ENCODE results near the gene GPN2. TPM values are rescaled to one million over a fixed set of nuclear protein-coding genes. Genes with fewer than 3 reads are reported as not detected.

Gene GPN2
- total and polyA plus RNA-seq, 5 donors from 2014 or later = 12.1 to 45.5 (median 21.9) TPM

DNA sequence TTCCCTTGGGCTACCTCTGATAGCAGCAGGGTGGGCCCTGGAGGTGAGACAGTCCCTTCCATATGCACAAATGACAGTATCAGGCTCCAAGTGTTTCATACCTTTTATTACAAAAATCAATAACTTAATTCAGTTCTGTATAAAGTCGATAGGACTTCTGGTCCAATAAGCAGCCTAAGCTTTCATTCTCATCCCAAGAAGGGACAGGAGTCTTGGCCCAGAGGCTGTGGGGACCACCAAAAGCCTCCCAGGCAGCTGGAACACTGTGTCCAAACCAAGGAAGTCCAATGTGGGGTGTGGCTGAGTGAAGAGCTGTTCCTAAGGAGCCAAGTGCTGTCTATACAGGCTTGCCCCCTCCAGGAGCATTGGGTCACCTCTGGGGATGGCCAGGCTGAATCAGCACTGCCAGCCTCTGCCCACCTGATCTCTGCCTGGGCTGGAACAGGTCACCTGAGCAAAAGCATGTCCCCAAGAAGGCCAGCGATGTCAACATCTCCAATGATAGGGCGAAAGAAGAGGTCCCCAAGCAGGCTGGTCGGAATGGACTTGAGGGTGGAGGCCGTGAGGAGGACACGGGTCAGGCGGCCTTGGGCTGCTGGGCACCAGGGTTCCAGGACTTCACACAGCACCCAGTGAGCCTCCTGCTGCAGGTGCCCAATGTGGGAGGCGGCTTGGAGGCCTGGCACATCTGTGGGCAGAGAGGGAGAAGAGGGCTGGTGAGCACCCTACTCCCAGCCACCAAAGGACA, 21.5 kb upstream of the GPN2 start:
- Histone ChIP-seq H3K4me3 (ENCODE audit: low read depth, low read length) (no peak overlapping the region), H3K27me3 (ENCODE audit: control insufficient read depth, insufficient read depth, low read length) (peaks cover 3% of the 10 kb centered on the region), H3K9me3 (ENCODE audit: control insufficient read depth in 2 of 2, low read length in 2 of 2) (no peaks in the 10 kb centered on the region), H3K36me3 (ENCODE audit: control insufficient read depth, insufficient read depth, low read length) (no peaks in the 10 kb centered on the region), H3K27ac (ENCODE audit: insufficient read depth, low read length, poor library complexity, severe bottlenecking) (no peak overlapping the region), H3K4me1 (ENCODE audit: control insufficient read depth, insufficient read depth, low read length, poor library complexity, severe bottlenecking) (no peaks in the 10 kb centered on the region)
- H3K4me3 Mint-ChIP-seq = no peak overlapping the region
- no peaks in the 10 kb centered on the region for H3K9me3 Mint-ChIP-seq
- no peak overlapping the region for H3K27ac Mint-ChIP-seq
- H3K27me3 Mint-ChIP-seq = peaks cover 5% of the 10 kb centered on the region
- ATAC-seq (ENCODE audit: low read depth in 2 of 2) (no peak), DNase-seq (no peak)
- H3K36me3 Mint-ChIP-seq = no peaks in the 10 kb centered on the region
- no peaks in the 10 kb centered on the region for H3K4me1 Mint-ChIP-seq

DNA sequence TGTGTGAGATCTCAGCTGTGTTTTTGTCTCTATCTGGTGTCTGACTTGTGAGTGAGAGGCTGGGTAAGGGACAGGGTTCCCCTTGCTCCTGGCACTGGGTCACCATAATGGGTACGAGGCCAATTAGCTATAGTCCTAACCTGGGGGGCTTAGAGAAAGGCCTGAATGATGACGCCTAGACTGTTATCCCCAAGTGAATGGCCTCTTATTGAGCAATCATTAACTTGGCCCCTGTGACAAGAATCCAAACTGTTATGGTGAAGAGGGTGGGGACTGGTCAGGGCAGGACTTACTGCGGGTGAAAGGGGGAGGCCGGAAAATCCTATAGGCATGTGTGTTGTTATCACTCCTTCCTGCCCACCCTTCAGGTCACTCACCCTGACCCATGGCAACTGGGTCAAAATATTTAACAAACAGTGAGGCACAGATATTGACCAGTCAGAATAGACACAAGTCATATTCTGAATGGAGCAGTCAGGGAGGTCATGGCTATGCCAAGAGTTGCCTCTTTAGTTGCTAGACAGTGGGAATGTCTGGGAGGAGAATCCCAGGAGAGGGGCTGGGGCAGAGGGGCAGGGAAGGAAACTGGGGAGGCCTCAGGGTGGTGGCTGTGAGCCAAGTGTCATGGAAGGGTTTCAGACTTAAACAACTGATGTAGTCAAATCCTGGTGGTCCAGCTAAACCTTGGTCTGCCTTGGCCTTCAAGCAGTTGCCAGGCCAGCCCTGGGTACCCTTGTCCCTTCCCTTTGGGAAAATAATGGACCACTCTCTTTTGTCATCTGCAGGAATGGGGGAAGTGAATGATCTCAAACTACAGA, 20.5 kb upstream of the GPN2 start:
- Histone ChIP-seq H3K36me3 (ENCODE audit: control insufficient read depth, insufficient read depth, low read length) (no peaks in the 10 kb centered on the region), H3K27me3 (ENCODE audit: control insufficient read depth, insufficient read depth, low read length) (peaks cover 3% of the 10 kb centered on the region), H3K4me1 (ENCODE audit: control insufficient read depth, insufficient read depth, low read length, poor library complexity, severe bottlenecking) (no peaks in the 10 kb centered on the region), H3K27ac (ENCODE audit: insufficient read depth, low read length, poor library complexity, severe bottlenecking) (no peak overlapping the region), H3K9me3 (ENCODE audit: control insufficient read depth in 2 of 2, low read length in 2 of 2) (no peaks in the 10 kb centered on the region), H3K4me3 (ENCODE audit: low read depth, low read length) (no peak overlapping the region)
- Mint-ChIP-seq H3K9me3 (no peaks in the 10 kb centered on the region), H3K27ac (peak overlapping the region in 1 of 3 donors; percentile 31), H3K36me3 (no peaks in the 10 kb centered on the region), H3K4me3 (no peak overlapping the region), H3K27me3 (peaks cover 5% of the 10 kb centered on the region), H3K4me1 (no peaks in the 10 kb centered on the region)
- DNase-seq (no peak), ATAC-seq (ENCODE audit: low read depth in 2 of 2) (no peak)

DNA sequence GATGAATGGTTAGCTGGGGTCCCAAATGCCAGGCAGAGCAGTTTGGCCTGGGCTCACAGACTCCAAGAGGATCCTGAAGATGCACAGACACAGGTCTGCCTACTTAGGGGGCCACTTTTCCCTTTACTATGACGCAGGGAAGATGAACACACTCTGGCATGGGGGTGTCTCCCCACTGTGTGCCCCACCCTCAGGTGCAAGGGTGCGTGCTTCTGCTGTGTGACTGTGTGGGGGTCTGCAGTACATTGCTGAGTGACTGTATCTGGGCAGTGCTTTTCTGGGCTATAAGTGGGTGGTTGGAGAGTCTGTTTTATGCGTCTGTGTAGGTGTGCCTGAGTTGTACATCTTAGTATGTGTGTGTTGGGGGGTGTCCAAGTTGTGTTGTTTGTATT, 19.9 kb upstream of the GPN2 start:
- Mint-ChIP-seq H3K9me3 (no peaks in the 10 kb centered on the region), H3K27ac (peak overlapping the region in 1 of 3 donors; percentile 28), H3K4me1 (no peaks in the 10 kb centered on the region), H3K27me3 (peaks cover 5% of the 10 kb centered on the region), H3K36me3 (no peaks in the 10 kb centered on the region), H3K4me3 (no peak overlapping the region)
- Histone ChIP-seq H3K36me3 (ENCODE audit: control insufficient read depth, insufficient read depth, low read length) (no peaks in the 10 kb centered on the region), H3K4me1 (ENCODE audit: control insufficient read depth, insufficient read depth, low read length, poor library complexity, severe bottlenecking) (no peaks in the 10 kb centered on the region), H3K27ac (ENCODE audit: insufficient read depth, low read length, poor library complexity, severe bottlenecking) (no peak overlapping the region), H3K27me3 (ENCODE audit: control insufficient read depth, insufficient read depth, low read length) (peaks cover 3% of the 10 kb centered on the region), H3K9me3 (ENCODE audit: control insufficient read depth in 2 of 2, low read length in 2 of 2) (no peaks in the 10 kb centered on the region), H3K4me3 (ENCODE audit: low read depth, low read length) (no peak overlapping the region)
- ATAC-seq (ENCODE audit: low read depth in 2 of 2) (no peak), DNase-seq (no peak)

DNA sequence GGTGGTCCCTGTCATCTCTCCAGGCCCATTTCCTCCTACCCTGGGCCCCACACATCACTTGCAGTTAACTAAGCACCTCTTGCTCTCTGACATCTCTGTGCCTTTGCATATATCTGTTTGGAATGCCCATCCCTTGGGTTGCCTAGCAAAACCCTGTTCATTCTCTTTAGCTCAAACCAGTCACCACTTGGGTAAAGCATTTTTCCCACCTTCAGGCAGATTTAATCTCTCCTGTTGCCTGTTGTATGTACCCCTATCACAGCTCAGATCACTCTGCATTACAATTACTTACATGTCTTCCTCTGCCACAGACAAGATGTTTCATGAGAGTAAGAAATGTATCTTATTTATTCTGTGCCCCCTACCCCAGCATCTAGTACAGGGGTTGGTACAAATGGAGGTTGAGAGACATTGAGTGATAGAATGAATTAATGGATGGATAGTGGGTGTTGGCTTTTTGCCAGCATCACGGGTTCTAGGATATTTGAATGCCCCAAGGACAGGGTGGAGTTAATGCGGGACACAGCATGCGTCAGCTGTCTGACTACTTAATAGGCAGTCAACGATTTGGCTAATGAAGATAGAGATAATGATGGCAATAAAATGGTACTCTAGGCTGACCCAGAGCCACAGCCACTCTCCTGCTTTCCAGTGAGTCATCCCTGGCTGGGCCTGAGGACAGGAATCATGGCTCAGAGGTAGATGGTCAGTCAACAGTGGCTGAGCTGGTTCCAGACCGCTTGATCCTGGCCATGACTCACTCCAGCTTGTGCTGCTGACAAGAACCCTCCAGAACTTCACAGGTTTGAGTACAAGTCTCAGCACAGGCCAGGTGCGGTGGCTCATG, 17.2 kb upstream of the GPN2 start:
- peak overlapping the region in 1 of 4 donors; percentile 14 for H3K4me3 Mint-ChIP-seq
- DNase-seq = no peak
- H3K4me1 ChIP-seq (ENCODE audit: control insufficient read depth, insufficient read depth, low read length, poor library complexity, severe bottlenecking) = no peaks in the 10 kb centered on the region
- no peak for ATAC-seq (ENCODE audit: low read depth in 2 of 2)
- H3K27ac ChIP-seq (ENCODE audit: insufficient read depth, low read length, poor library complexity, severe bottlenecking) = no peak overlapping the region
- H3K36me3 Mint-ChIP-seq = no peaks in the 10 kb centered on the region
- peaks cover 0 to 2% (median 0%) of the 10 kb centered on the region in 4 donors for H3K4me1 Mint-ChIP-seq
- H3K9me3 ChIP-seq (ENCODE audit: control insufficient read depth in 2 of 2, low read length in 2 of 2) = no peaks in the 10 kb centered on the region
- H3K27me3 ChIP-seq (ENCODE audit: control insufficient read depth, insufficient read depth, low read length) = peaks cover under 1% of the 10 kb centered on the region
- H3K4me3 ChIP-seq (ENCODE audit: low read depth, low read length) = no peak overlapping the region
- no peaks in the 10 kb centered on the region for H3K9me3 Mint-ChIP-seq
- H3K36me3 ChIP-seq (ENCODE audit: control insufficient read depth, insufficient read depth, low read length) = no peaks in the 10 kb centered on the region
- peak overlapping the region in 1 of 3 donors; percentile 20 for H3K27ac Mint-ChIP-seq
- H3K27me3 Mint-ChIP-seq = peaks cover 5% of the 10 kb centered on the region

DNA sequence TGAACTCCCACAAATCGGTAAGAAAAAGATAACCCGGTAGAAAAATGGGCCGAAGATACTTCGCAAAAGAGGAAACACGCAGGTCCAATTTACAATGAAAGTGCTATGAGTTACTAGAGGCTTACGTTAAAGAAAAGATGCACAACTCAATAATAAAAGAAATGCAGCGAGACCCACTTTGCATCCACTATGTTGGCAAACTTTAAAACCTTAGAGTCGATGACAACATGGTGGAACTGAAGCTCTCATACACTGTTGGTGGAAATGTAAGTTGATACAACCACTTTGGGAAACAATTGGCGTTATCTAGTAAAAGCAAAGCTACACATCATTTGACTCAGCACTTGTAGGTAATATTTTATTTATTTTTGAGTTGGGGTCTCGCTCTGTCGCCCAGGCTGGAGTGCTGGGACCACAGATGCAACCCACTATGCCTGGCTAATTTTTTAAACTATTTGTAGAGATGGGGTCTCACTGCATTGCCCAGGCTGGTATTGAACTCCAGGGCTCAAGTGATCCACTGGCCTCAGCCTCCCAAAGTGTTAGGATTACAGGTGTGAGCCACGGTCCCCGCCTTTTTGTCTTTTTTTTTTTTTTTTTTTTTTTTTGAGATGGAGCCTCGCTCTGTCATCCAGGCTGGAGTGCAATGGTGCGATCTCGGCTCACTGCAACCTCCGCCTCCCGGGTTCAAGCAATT, 10.9 kb upstream of the GPN2 start:
- H3K36me3 Mint-ChIP-seq = peaks cover 9% of the 10 kb centered on the region

DNA sequence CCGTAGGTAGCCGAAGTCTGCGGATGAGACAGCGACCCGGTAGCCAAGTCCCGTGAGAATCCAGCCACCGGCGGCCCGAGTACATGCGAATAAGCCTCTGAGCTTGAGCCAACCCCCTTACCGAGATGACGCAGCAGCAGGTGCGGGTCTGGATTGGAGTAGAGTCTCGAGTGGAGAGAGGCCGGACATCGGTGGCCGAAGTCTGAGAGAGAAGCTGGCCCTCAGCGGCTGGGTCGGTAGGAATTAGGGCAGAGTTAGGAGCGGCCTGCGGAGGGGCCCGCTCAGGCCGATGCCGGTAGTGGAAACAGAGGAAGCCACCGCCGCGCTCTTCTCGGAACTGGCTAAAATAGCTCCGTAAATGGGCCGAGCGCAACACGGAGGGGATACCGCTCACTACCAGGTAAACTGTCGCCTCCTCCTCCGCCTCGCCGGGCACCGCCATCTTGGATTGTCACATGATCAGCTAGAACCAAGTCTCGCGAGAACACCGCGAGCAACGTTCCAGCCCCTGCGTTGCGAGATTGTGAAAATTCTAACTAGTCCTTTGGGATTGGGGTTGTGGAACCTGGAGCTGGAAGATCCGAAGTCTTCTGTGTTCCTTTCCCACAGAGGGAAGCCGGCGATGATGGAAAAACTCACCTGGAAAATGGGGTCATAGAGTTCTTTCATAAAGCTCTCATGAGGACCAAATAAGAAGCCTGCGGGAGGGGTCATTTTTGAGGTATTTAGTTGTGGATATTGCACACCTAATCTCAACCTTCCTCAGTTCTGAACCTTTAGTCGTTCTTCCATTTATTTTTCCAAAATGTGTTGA, 10.1 kb upstream of the GPN2 start, which contains the start of gene GPATCH3:
TSS of gene GPATCH3 (minus strand) at position 467 of the 814 bp plus-strand sequence. CDS start at position 442, 25 bp downstream.
- peak within 1 kb of the TSS; percentile 95 to 99 (median 98) for H3K4me3 Mint-ChIP-seq
- Histone ChIP-seq H3K9me3 (ENCODE audit: control insufficient read depth in 2 of 2, low read length in 2 of 2) (no peaks in the 10 kb centered on the region), H3K36me3 (ENCODE audit: control insufficient read depth, insufficient read depth, low read length) (peaks cover 18% of the 10 kb centered on the region), H3K27me3 (ENCODE audit: control insufficient read depth, insufficient read depth, low read length) (no peaks in the 10 kb centered on the region), H3K27ac (ENCODE audit: insufficient read depth, low read length, poor library complexity, severe bottlenecking) (peak within 1 kb of the TSS; percentile 86), H3K4me3 (ENCODE audit: low read depth, low read length) (peak within 1 kb of the TSS; percentile 96), H3K4me1 (ENCODE audit: control insufficient read depth, insufficient read depth, low read length, poor library complexity, severe bottlenecking) (peaks cover 21% of the 10 kb centered on the region)
- H3K27me3 Mint-ChIP-seq = no peaks in the 10 kb centered on the region
- DNase-seq (peak; percentile 86 to 93 (median 87)), ATAC-seq (ENCODE audit: low read depth in 2 of 2) (peak; percentile 86 to 90)
- peaks cover 9% of the 10 kb centered on the region for H3K36me3 Mint-ChIP-seq
- peaks cover 12 to 52% (median 26%) of the 10 kb centered on the region in 4 donors for H3K4me1 Mint-ChIP-seq
- H3K27ac Mint-ChIP-seq = peak within 1 kb of the TSS; percentile 94 to 100 (median 98)
- H3K9me3 Mint-ChIP-seq = no peaks in the 10 kb centered on the region

More for the DNA sequence above, 10.9 kb upstream of the GPN2 start:
- Mint-ChIP-seq H3K27me3 (no peaks in the 10 kb centered on the region), H3K4me3 (peak overlapping the region; percentile 95 to 99 (median 98)), H3K9me3 (no peaks in the 10 kb centered on the region), H3K4me1 (peaks cover 12 to 51% (median 26%) of the 10 kb centered on the region in 4 donors), H3K27ac (peak overlapping the region; percentile 94 to 100 (median 98))
- Histone ChIP-seq H3K36me3 (ENCODE audit: control insufficient read depth, insufficient read depth, low read length) (peaks cover 14% of the 10 kb centered on the region), H3K27ac (ENCODE audit: insufficient read depth, low read length, poor library complexity, severe bottlenecking) (peak overlapping the region; percentile 86), H3K9me3 (ENCODE audit: control insufficient read depth in 2 of 2, low read length in 2 of 2) (no peaks in the 10 kb centered on the region), H3K4me3 (ENCODE audit: low read depth, low read length) (peak overlapping the region; percentile 96), H3K27me3 (ENCODE audit: control insufficient read depth, insufficient read depth, low read length) (no peaks in the 10 kb centered on the region), H3K4me1 (ENCODE audit: control insufficient read depth, insufficient read depth, low read length, poor library complexity, severe bottlenecking) (peaks cover 21% of the 10 kb centered on the region)
- ATAC-seq (ENCODE audit: low read depth in 2 of 2) (no peak), DNase-seq (no peak)

Data from CD4-positive, CD25-positive, alpha-beta regulatory T cell (primary cell).